Measurements from ENCODE around the gene GUCA2B.

GRCh38 chr1:42148166-42148565, 5.0 kb upstream of the GUCA2B start:
- TF ChIP-seq EZH2phosphoT487 (IDR thresholded peaks at IDR 0.05; ENCODE audit: borderline replicate concordance) (no peak), CTCF (conservative IDR thresholded peaks at IDR 0.05; ENCODE audit: low read length) (no peak)

Data from Loucy (cell line).